Activated gamma-delta T cell (primary cell): ENCODE measurements around the gene DISP3.

Source experiments
- DNase-seq: peaks from one replicate; lab custom pipeline; 2025; lab: John Stamatoyannopoulos, UW

The DISP3 gene

DNA sequence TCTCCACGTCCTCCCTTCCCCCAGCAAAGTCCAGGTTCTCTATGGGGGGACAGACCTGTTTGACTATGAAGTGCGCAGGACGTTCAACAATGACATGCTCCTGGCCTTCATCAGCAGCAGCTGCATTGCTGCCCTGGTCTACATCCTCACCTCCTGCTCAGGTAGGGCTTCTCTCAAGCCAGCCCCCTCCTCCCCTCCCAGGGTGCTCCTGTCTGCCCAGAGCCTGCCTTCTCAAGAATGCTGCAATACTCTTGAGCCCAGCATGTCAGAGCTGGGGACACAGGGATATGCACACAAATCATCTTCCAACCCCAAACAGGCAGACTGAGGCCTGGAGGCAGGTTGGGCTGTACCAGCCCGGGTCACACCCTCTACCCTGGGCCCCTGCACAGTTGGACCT lies 35.4 kb downstream of the DISP3 start:
- DNase-seq, result no peak

- DNase-seq, result no peak
These were observed 36.7 kb downstream of the DISP3 start for GRCh38 chr1:11515368-11516300.

GRCh38 chr1:11516961-11517635 lies 38.1 kb downstream of the DISP3 start:
- DNase-seq, result no peak

DNA sequence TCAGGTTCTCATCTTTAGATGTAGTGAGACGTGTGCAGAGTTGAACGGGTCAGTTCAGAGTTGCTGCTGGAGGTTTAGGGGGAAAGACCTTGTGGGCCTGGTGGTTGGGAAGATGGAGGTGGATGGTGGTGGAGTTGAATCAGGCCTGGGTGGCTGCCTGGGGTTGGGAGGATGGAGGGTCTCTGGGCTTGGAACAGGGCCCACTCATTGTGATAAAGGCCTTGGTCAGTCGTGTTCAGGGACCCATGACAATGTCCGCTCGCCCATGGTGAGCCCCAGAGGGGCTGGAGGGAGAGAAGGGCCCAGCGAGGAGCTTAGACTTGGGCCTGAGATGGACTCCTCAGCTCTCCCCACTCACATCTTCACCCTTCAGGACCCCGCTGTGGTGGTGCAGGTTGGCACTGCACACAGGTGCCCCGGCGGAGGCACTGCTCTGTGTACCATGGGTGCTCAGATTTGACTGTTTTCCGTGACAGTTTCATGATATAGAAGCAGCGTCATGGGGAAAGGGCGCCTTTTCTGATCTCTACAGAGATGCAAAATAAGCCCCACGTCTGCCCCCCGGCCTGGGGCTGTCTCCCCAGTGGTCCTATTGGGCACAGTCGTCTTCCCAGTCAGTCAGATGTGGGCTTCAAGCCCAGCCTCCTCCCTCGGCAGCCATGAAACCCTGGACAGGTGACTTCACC lies 39.2 kb downstream of the DISP3 start:
- no peak for DNase-seq

- DNase-seq, result no peak
These were observed 40.1 kb downstream of the DISP3 start for GRCh38 chr1:11518791-11519628.

- no peak for DNase-seq
These were observed 40.7 kb downstream of the DISP3 start for GRCh38 chr1:11519629-11520031.

DNA sequence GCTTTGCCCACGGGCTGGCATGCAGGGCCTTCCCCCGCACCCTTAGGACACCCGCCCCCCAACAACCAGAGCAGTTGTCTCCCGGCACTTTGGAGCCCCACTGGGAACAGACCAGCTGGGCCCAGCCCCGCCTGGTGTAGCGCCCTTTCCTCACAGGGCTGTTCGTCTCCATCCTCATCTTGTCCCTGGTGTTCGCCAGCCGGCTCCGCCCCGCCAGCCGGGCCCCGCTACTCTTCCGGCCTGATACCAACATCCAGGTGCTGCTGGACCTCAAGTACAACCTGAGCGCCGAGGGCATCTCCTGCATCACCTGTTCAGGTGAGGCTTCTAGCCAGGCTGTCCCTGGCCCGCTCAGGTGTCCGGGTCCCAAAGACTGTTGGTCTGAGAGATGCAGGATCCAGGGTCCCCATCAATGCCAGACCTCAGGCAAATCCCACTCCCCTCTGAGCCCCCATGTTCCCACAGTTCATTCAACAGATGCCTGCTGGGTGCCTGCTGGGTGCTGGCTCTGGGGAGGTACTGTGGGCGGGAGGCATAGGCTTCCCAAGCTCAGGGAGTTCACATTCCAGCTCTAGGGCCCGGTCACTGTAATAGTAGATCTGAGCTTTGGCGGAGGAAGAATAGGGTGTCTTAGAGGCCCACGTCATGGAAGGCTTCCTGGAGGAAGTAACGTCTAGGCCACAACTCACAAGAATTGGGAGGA lies 41.7 kb downstream of the DISP3 start:
- no peak for DNase-seq

- DNase-seq, result no peak
These were observed 42.8 kb downstream of the DISP3 start for GRCh38 chr1:11521582-11522399.

DNA sequence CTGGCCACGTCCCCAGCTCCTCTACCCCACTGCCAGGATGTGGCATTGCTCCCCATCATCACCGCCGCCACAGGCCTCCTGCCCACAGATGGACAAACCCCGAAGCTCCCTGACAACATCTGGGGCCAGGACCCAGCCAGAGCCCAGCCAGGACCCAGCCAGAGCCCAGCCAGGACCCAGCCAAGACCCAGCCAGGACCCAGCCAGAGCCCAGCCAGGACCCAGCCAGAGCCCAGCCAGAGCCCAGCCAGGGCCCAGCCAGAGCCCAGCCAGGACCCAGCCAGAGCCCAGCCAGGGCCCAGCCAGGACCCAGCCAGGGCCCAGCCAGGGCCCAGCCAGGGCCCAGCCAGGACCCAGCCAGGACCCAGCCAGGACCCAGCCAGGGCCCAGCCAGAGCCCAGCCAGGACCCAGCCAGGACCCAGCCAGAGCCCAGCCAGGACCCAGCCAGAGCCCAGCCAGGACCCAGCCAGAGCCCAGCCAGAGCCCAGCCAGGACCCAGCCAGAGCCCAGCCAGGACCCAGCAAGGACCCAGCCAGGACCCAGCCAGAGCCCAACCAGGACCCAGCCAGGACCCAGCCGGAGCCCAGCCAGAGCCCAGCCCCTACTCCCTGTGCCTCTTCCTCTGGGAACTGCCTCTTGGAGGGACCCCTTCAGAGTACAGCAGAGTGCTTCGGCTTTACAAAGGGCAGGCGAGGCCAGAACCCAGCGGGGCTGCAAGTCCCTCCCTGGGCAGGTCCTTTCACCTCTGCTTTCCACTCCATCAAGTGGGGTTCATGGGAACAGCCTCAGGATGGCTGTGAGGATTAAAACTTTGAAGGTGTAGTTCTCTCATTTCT lies 43.7 kb downstream of the DISP3 start:
- no peak for DNase-seq

DNA sequence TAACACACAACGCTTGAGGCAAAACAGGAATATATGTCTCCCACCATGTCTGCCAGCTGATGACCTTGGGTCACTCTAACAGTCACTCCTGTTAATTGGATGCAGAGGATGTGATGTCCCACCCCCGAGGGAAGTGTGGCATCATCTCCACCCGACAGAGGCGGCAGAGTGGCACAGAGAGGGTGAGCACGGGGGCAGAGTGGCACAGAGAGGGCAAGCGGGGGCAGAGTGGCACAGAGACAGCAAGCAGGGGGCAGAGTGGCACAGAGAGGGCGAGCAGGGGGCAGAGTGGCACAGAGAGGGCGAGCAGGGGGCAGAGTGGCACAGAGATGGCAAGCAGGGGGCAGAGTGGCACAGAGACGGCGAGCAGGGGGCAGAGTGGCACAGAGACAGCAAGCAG lies 44.3 kb downstream of the DISP3 start:
- DNase-seq, result no peak

- no peak for DNase-seq
These were observed 45.0 kb downstream of the DISP3 start for GRCh38 chr1:11523746-11524464.

DNA sequence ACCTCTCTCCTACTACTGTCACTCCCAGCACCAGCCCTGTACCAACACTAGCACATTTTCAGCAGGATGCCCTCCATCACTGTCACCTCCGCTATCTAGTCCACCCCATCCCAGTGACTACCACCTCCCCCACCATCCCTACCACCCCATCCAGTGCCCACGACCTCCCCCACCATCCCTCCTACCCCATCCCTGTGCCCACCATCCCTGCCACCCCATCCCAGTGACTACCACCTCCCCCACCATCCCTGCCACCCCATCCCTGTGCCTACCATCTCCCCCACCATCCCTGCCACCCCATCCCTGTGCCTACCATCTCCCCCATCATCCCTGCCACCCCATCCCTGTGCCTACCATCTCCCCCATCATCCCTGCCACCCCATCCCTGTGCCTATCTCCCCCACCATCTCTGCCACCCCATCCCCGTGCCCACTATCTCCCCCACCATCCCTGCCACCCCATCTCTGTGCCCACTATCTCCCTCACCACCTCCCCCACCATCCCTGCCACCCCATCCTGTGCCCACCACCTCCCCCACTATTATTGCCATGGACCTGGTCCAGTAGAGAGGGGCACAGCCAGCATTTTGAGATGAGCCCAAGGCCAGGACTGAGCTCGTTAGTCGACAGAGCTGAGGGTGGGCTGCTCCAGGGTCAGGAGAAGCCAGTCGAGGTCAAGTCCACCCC lies 45.7 kb downstream of the DISP3 start:
- DNase-seq, result no peak

GRCh38 chr1:11525151-11525505 lies 46.2 kb downstream of the DISP3 start:
- no peak for DNase-seq

- DNase-seq, result no peak
These were observed 46.6 kb downstream of the DISP3 start for GRCh38 chr1:11525516-11525915.

- DNase-seq, result no peak
These were observed 47.3 kb downstream of the DISP3 start for GRCh38 chr1:11526071-11526895.

- no peak for DNase-seq
These were observed 48.8 kb downstream of the DISP3 start for GRCh38 chr1:11527541-11528452.
